Measurements from ENCODE around the gene CLASP1.
A peak's percentile ranks its signal among the peaks of the same experiment; 100 is the strongest.
"Not testable (repeated sequence)": the region's sequence is repeated elsewhere in the genome, so short reads cannot be mapped to it uniquely, and the experiment has no call there.

Gene CLASP1

GRCh38 chr2:121321476-121321875, 327.8 kb downstream of the CLASP1 start:
- no peak overlapping the region for H3K4me3 ChIP-seq (ENCODE audit: control insufficient read depth, low read depth, low read length)
- DNase-seq (ENCODE audit: low read depth) = no peak
- no peak for TF ChIP-seq CTCF (conservative IDR thresholded peaks at IDR 0.05; ENCODE audit: control insufficient read depth, insufficient read depth, low read depth, low read length)

GRCh38 chr2:121319941-121320340, 329.3 kb downstream of the CLASP1 start:
- no peak for DNase-seq (ENCODE audit: low read depth)
- TF ChIP-seq CTCF (conservative IDR thresholded peaks at IDR 0.05; ENCODE audit: control insufficient read depth, insufficient read depth, low read depth, low read length) = no peak
- no peak overlapping the region for H3K4me3 ChIP-seq (ENCODE audit: control insufficient read depth, low read depth, low read length)

GRCh38 chr2:121316986-121317385, 332.3 kb downstream of the CLASP1 start:
- no peak for TF ChIP-seq CTCF (conservative IDR thresholded peaks at IDR 0.05; ENCODE audit: control insufficient read depth, insufficient read depth, low read depth, low read length)
- no peak for DNase-seq (ENCODE audit: low read depth)
- no peak overlapping the region for H3K4me3 ChIP-seq (ENCODE audit: control insufficient read depth, low read depth, low read length)

- H3K4me3 ChIP-seq (ENCODE audit: control insufficient read depth, low read depth, low read length); DNase-seq (ENCODE audit: low read depth): not testable (repeated sequence)
Measured at GRCh38 chr2:121313701-121314100, 335.6 kb downstream of the CLASP1 start.

- peak; percentile 3 for DNase-seq (ENCODE audit: low read depth)
- no peak for TF ChIP-seq CTCF (conservative IDR thresholded peaks at IDR 0.05; ENCODE audit: control insufficient read depth, insufficient read depth, low read depth, low read length)
- no peak overlapping the region for H3K4me3 ChIP-seq (ENCODE audit: control insufficient read depth, low read depth, low read length)
Measured at GRCh38 chr2:121309801-121310200, 339.5 kb downstream of the CLASP1 start.

- TF ChIP-seq CTCF (conservative IDR thresholded peaks at IDR 0.05; ENCODE audit: control insufficient read depth, insufficient read depth, low read depth, low read length) = no peak
- DNase-seq (ENCODE audit: low read depth) = no peak
- H3K4me3 ChIP-seq (ENCODE audit: control insufficient read depth, low read depth, low read length) = no peak overlapping the region
Measured at GRCh38 chr2:121309323-121309722, 339.9 kb downstream of the CLASP1 start.

GRCh38 chr2:121307048-121307447, 342.2 kb downstream of the CLASP1 start:
- no peak overlapping the region for H3K4me3 ChIP-seq (ENCODE audit: control insufficient read depth, low read depth, low read length)
- no peak for TF ChIP-seq CTCF (conservative IDR thresholded peaks at IDR 0.05; ENCODE audit: control insufficient read depth, insufficient read depth, low read depth, low read length)

More at GRCh38 chr2:121307048-121307447, 342.2 kb downstream of the CLASP1 start:
- DNase-seq (ENCODE audit: low read depth) = no peak

All from fibroblast of mammary gland (primary cell).